ENCODE results near the gene BNC2.

BNC2 gene

DNA sequence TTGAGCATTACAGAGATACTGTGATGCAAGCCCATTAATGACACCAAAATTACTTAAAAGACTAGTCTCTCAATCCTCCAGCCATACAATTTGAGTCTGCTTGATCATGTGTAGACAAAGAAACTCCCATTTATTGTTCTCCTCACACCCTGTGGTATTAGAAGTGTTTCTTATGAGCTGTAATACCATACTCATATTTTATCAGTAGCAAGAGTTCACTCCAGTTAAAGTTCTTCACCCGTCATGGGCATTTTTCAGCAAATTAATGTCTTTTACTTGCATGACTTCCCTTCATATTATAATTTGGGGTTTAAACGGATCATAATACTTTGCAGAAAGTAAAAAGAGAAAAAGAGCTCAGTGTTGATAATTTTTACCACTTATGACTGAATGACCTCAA, 242.9 kb downstream of the BNC2 start:
- DNase-seq (ENCODE audit: low read depth), result no peak

DNA sequence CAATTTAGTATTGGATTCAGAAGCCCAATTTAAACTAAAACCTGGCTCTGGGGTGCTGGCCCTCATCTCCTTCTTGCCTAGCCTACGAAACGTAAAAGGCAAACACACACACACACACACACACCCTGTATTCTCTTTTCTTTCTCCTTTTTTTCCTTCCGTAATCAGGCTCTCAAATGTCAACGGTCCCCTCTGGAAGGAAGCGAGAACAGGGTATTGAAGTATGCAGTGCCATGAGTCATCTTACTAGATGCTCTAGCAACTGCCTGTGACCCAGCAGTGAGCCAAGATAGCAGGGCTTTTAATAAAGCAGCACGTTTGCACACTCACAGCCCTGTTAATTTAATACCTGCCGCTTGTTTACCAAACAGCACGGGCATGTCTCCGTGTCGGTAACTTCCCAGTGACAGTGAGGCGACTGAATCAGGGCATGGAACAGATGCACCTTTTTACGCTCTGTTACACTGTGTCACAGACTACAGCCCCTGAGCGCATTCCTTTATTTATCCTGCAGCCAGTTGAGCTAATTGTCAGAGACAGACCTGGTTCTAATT, 243.8 kb downstream of the BNC2 start:
- DNase-seq (ENCODE audit: low read depth), result peak; percentile 28

DNA sequence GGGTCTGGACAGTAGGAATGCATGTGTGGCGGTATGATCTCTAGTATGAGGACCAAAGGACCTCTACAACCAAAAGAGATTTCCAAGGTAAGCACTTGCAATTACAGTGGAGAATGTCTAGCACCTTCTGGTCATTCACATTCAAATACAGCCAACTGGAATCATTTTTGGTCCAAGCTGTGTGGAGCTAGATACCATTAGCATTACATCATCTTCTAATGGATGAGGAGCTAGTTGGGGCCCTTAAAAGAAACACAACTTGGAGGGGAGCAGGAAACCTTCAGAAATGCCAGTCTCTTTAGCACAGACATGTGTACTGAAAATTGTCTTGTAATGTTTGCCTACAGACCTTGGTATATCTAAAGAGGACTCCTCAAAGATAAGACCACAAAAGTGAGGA, 244.7 kb downstream of the BNC2 start:
- DNase-seq (ENCODE audit: low read depth), result no peak

DNA sequence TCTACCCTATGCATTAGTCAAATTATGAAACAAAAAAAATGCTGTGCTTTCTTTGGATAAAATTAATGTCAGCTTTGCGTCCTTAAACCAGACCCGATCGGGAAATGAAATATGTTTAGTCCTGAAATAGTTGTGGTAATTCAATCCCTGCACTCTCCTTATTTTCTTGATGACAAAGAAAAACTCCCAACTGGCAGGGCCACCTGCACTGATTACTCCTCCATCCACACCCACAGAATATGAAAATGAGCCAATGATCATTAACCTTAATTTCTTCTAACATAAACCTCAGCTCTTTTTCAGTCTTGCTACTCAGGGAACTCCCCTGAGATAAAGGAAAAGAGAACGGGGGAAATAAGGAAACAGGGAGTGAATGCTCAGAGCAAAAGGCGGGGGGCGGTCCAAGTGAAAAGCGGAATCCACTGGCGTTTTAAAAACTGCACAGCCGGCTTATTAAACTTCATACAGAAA, 245.3 kb downstream of the BNC2 start:
- DNase-seq (ENCODE audit: low read depth), result no peak

DNA sequence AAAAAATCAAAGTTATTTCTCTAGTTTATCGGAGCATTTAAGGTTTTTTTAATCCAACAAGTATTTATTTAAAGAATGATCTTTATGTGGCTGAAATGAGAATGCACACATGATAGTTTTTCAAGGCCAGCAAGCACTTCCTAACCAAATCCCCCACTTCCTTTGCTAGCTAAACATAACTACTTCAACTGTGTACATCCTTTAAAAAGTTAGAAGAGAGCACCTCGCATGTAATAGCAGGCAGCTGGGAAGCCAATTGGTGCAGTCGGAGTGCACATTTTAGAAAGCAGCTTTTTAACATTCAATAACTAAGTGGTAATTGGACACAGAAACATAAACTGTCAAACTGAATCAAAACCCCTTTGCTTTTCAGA, 245.7 kb downstream of the BNC2 start:
- DNase-seq (ENCODE audit: low read depth), result no peak

DNA sequence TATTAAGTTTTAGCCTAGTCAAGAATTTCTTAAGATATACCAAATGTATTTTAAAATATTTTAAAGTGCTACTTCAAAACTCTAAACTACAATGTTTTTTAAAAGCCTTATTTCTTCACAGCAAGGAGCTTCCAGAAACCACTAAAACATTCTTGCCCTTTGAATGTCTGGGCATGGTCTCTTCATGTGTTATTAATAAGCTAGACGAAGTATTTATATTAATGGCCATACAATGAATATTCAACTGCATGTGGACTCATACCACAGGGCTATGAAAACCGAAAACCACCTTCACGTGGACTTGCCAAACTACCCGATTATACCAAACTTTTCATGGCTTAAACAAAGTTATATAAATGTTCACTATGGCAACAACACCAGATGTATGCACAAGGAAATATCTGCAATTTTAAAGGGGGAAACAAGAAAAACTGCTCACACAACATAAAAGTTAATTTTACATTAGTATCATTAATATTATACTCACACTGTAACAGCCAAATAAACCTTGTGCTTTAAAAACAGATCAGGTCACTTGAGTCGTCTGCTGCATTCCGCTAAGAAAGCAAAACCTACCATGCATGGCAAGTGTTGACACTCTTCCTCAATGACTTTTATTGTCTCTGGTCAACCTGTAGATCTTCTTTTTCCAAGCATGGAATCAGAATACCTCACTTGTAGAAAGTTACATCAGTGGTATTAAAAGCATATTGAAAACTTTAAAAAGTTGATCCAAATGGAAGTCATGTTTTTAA, 246.3 kb downstream of the BNC2 start:
- DNase-seq (ENCODE audit: low read depth), result no peak

DNA sequence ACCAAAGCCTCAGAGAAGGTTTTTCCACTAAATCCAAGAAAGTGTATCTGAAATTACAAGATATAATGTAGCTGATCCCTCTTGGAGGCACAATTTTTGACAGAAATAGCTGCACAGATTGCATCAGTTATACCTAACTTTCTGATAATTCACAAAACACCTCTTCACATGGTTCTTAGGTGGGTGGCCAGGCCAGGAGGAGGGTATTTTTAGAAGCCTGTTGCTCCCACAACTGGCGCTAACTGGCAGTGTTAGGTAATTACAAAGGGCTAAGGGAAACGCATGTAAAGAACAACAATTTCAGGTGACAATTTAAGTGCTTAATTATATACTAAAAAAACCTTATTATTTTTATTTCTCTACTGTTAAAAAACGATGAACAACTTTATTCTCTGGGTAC, 247.9 kb downstream of the BNC2 start:
- DNase-seq (ENCODE audit: low read depth), result no peak

DNA sequence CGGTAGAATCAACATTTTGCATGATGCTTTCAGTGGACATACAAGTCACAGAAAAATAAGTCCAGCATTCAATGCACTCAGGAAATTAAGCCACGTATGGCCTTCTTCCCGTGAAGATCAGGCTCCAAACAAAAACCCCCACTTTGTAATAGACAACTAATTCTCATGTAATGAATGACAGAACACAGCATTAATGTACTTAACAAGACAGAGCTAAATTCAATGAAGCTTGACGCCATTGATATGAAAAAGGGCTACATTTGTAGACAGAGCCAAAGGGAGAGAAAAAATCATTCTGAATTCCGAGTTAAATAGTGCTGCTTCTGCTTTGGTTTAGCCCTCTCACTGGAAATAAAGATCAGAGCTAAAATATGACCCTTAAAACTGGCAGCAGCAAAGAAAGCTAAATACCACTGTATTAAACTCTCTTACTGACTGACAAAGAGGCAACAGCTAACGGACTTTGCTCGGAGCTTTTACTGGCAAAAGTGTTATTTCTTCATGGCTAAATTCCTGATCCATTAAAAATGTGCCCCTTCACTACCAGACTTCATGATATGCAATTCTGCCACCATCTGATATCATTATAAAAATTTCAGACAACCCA, 250.5 kb downstream of the BNC2 start:
- no peak for DNase-seq (ENCODE audit: low read depth)

DNA sequence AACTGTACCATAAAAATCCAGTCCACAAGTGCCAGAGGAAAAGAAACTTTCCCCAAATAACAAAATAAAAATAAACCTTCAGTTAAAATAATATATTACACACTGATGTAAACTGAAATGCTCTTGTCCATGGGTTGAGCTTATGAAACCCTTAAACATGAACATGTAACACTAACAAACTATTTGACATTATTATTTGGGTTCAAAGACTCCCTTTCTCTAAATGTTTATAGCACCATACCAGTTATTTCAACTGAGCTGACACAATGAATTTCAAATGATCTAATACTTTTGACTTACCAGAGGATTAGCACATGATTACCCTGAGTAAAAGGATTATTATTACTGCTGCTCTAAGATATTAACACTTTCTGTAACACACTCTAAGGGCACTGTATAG, 251.1 kb downstream of the BNC2 start:
- no peak for DNase-seq (ENCODE audit: low read depth)

DNA sequence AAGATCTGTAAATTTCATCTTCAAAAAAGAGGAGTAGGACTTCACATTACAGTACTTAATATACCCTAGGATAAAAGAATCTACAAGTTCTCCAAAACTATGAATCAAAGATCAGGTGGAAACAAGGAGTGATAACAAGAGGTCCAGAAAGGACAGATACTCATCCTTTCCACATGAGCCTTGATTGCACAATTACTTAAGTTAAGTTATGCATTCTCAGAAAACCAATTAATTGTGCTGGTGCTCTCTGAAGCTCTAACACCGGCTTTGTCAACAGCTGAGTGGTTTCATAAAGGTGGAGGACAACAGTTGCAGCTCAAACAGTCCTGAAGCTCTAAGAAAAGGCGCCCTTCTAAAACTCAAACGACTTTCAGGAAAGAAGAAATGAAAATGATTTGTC, 251.9 kb downstream of the BNC2 start:
- no peak for DNase-seq (ENCODE audit: low read depth)

DNA sequence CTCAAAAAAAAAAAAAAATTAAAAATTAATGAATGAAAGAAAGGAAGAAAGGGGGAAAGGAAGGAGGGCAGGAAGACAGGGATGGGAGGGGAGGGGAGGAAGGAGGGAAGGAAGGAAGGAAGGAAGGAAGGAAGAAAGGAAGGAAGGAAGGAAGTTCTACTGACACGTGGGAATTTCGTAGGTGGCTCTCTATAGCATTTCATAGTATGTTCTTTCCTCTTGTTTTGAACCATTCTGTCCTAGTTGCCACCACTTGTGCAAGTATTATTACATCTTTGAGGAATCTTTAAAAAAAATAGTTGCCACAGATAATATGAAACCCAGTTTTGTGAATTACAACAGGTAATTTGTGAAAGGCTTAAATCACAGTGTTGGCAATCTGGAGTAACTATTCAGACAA, 253.8 kb downstream of the BNC2 start:
- no peak for DNase-seq (ENCODE audit: low read depth)

DNA sequence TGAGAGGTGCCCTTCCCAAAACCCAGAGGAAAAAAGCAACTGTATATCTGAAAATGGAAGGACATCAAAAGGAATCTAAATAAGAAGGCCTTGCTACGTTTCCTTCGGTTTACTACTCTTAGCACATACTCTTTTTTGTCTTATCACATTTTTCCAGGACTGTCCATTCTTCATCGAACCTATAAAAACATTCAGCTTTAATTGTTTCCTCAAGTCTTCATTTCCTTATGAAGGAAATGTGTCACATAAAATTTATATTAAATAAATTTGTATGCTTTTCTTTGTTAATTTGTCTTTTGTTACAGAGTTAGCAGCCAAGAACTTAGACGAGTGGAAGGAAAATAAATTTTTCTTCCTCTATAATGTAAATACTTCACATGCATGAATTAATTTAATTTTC, 255.0 kb downstream of the BNC2 start:
- DNase-seq (ENCODE audit: low read depth), result no peak

DNA sequence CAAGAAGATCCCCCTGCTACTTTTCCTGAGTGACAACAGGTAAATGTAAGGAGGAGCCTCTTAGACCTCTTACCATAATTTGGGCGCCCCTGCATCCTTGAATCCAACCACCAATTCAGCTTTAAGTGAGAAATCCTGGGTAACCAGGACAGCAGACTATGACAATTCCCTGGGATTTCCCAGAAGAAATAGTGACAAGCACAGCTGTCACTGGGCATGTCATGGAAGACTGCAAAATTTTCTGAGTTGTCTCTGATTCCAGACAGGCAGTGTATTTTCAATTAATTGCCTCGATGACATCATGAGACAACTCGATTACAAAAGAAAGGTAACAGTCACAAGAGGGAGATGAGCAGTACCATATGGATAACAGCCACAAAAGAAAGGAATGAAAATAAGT, 256.9 kb downstream of the BNC2 start:
- no peak for DNase-seq (ENCODE audit: low read depth)

DNA sequence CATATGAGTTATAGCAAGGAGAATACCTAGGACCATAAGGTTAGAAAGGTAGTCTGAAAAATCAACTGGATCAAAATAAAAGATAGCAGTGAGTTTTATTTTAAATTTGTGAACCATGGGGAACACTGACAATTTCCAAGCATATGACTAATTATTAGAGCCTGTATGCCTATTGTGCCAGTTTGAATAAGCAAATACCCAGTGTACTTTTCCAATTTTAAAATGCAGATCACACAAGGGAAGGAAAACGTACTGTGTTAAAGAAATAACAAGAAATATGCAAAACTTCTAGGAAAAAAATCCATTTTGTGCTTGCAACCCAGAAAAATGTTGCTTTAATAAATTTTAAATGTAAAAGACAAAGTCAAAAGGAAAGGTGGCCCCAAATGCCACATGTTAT, 257.4 kb downstream of the BNC2 start:
- DNase-seq (ENCODE audit: low read depth), result no peak

DNA sequence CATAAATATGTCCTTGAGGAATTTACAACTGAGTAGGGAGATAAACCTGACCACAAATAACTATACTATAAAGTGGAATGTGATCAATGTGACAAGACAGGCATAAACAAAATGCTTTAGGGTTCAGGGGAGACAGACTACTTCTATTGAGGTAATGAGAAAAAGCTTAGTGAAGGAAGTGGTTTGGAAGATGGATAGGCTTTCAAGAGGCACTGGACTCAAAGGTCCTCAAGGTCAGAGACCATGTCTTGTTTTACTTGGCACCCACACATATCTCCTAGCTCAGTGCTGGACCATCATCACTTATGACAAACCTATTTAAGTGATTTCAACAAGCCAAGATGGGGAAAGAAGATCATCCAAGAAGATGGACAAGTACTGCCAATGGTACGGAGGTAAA, 257.8 kb downstream of the BNC2 start:
- no peak for DNase-seq (ENCODE audit: low read depth)

DNA sequence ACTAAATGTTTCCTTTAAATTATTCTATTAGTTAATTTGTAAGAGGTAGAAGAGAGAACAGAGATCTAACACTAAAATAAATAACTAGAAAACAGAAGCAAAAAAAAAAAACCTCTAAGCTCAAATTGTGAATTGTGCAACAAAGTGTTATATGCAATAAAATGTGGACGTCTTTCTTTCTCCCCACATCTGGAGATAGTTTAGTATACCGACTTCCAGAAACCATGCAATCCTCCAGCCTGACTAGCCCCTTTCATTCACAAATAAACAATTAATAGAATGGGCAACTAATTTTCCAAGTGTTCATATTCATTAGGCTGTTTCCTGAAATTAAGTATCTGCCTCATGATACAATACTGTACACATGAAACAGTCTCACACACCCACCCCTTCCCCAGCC, 258.5 kb downstream of the BNC2 start:
- DNase-seq (ENCODE audit: low read depth), result no peak

DNA sequence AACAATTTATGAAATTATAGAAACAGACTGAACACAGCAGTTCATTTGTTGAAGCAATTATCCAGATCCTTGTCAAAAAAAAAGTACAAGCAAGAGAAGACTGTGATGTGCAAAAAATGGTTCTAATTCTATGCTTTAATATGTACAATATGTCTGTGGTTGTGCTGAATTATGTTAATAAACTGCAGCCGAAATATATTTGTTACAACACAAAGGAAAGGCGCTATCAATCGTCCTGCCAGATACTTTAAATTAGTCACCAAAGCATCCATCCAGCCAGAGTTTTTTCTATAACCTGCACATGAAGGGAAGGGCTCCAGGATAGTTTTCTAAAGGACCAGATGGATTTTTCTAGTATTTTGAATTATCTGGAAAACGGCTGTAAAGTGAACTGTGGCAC, 259.5 kb downstream of the BNC2 start:
- no peak for DNase-seq (ENCODE audit: low read depth)

DNA sequence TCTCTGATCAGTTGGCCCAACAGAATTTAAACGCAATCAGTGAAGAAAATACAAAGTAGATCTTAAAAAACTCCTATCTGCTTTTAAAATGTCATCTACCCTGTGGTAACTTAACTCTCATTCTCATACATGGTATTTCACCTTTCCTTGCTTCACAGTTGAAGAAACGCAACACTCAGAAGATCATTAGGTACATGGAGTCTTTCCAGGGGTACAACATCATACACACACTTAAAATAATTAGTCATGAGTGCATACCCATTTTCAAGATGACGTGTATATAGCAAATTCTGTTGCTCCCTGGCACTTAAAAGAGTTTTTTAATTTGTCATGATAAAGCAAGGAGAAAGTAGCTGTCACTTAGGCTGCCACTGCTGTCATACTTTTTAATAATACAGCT, 259.9 kb downstream of the BNC2 start:
- no peak for DNase-seq (ENCODE audit: low read depth)

DNA sequence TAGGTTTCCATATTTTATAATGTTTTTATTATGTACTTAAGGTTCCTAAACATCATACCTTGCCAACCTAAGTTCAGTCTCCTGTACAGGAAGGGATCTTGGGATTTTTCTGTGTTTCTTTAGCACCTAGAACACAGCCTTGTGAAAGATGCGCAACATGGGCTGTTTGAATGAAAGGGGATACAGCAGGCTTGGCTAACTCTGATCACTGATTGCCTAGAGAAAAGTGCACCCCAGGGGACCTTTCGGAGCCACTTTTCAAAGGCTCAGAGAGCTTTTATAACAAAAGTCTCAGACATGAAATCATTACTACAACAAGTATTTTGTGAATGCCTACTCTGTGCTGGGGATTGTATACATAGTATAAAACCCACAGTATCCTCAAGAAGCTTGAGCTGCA, 261.6 kb downstream of the BNC2 start:
- DNase-seq (ENCODE audit: low read depth), result no peak

DNA sequence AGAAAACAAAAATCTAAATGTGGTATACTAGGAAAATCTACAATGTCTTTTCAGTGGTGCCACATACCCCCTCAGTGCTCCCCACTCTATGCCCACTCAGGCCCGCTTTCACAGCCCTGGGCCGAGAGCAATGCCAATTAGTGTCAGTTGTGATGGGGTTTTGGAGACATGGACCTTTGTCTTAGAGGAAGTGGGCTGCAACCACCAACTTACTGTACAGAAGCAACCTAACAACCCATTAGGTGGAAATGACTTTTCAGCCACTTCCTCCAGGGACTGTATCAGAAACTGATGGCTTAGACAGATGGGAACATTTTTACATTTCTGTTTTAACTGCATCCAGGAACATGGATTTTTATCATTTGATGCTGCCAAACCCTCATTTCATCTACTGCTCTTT, 268.0 kb downstream of the BNC2 start:
- DNase-seq (ENCODE audit: low read depth), result no peak

DNA sequence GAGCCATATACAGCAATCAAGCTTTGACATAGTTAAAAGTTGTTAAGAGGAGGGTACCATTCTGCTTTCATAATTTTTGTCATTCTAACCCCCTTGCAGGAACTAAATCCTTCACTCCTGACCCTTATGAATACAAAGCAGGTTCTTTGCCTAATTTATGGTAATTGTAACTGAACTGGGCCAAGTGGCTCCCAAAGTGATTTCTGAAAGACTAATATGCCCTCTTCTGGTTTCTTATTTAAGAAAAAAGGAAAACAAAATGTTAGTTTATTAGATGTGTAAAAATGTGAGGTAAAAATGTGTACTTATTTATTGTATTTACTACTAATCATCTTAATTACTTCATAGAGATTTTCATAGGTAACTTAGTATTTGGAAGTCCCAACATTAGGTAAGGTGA, 268.5 kb downstream of the BNC2 start:
- no peak for DNase-seq (ENCODE audit: low read depth)

DNA sequence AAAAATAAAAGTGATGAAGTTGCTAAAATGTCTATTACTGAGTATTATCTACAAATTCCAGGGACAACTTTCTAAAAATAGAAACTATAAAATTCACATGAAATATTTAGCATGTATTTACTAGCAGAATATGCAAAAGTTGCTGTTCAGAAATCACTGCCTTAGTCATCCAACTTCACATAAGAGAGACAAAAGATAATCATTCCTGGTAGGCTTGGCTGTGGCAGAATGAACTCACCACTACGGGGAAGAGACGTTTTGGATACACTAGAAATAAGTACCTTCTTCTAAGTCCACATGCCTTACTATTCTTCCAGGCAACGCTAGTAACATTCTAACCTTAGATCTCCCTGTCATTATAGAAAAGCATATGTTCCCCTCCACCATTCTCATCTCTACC, 272.2 kb downstream of the BNC2 start:
- no peak for DNase-seq (ENCODE audit: low read depth)

DNA sequence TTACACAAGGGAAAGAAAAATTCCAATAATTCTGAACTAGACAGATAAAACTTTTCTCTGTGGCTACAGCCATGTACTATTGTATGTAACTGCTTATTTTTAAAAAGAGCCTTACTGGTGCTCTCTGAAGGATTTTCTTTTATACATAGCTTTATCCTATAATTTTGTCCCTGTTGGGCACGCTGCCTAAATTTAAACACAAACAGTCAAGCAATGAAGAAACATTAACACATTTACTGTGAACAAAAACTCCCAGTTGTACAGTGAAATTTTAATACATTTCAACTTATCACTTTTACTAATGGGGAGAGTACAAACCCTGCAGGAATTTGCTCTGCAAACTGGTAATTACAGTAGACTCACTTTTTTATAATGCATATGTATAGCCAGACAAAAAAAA, 273.3 kb downstream of the BNC2 start:
- no peak for DNase-seq (ENCODE audit: low read depth)

DNA sequence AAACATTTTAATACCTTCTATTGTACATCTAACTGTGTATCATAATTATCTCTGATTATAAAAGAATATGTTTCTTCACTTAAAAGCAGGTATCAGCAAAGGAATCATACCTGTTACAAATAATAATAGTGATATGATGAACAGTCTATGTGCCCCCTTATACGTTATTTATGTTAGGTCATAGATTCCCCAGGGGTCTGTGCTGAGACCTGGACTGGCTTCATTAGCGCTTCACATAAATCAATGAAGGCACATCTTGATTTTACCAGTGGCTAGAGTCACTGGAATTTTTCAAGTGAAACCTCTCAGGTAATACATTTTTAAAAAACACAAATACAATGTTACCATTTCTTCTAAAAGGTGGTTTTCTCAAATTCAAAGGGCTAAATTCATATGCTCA, 275.2 kb downstream of the BNC2 start:
- no peak for DNase-seq (ENCODE audit: low read depth)

Data from HS-5 (cell line).